UCSD-AML1 (cell line): Measurements from ENCODE around the gene ZBTB5.

Source experiments
- DNase-seq: peaks from one replicate; lab custom pipeline; 2025; ENCODE audit not compliant: unreplicated experiment; lab: John Stamatoyannopoulos, UW

Gene ZBTB5

GRCh38 chr9:37453827-37454226 is 11.4 kb downstream of the ZBTB5 start:
- DNase-seq = no peak

GRCh38 chr9:37452611-37453010 is 12.6 kb downstream of the ZBTB5 start:
- DNase-seq = no peak

- DNase-seq = no peak
Observed at GRCh38 chr9:37451628-37452027, 13.6 kb downstream of the ZBTB5 start.

- DNase-seq = no peak
Observed at GRCh38 chr9:37449862-37450632, 15.2 kb downstream of the ZBTB5 start.

GRCh38 chr9:37447111-37447510 is 18.1 kb downstream of the ZBTB5 start:
- no peak for DNase-seq

- no peak for DNase-seq
Observed at GRCh38 chr9:37446401-37446800, 18.8 kb downstream of the ZBTB5 start.

GRCh38 chr9:37445832-37446231 is 19.4 kb downstream of the ZBTB5 start:
- no peak for DNase-seq

GRCh38 chr9:37444890-37445289 is 20.4 kb downstream of the ZBTB5 start:
- no peak for DNase-seq

- no peak for DNase-seq
Observed at GRCh38 chr9:37443566-37443965, 21.7 kb downstream of the ZBTB5 start.

GRCh38 chr9:37442556-37442955 is 22.7 kb downstream of the ZBTB5 start:
- DNase-seq = no peak

- no peak for DNase-seq
Observed at GRCh38 chr9:37441776-37442370, 23.4 kb downstream of the ZBTB5 start.

GRCh38 chr9:37438359-37438758 is 26.9 kb downstream of the ZBTB5 start:
- DNase-seq = no peak

- no peak for DNase-seq
Observed at GRCh38 chr9:37437621-37438020, 27.6 kb downstream of the ZBTB5 start.

- DNase-seq = no peak
Observed at GRCh38 chr9:37437010-37437409, 28.2 kb downstream of the ZBTB5 start.

- no peak for DNase-seq
Observed at GRCh38 chr9:37436540-37436939, 28.7 kb downstream of the ZBTB5 start.

GRCh38 chr9:37433867-37434371 is 31.3 kb downstream of the ZBTB5 start:
- DNase-seq = no peak

GRCh38 chr9:37432020-37432419 is 33.2 kb downstream of the ZBTB5 start:
- DNase-seq = no peak

GRCh38 chr9:37430841-37431597 is 34.2 kb downstream of the ZBTB5 start:
- no peak for DNase-seq

GRCh38 chr9:37429441-37430285 is 35.6 kb downstream of the ZBTB5 start:
- no peak for DNase-seq

GRCh38 chr9:37428345-37428744 is 36.9 kb downstream of the ZBTB5 start:
- no peak for DNase-seq

GRCh38 chr9:37426846-37427245 is 38.4 kb downstream of the ZBTB5 start:
- no peak for DNase-seq
